ENCODE results near the gene ARFGAP1.

DNA sequence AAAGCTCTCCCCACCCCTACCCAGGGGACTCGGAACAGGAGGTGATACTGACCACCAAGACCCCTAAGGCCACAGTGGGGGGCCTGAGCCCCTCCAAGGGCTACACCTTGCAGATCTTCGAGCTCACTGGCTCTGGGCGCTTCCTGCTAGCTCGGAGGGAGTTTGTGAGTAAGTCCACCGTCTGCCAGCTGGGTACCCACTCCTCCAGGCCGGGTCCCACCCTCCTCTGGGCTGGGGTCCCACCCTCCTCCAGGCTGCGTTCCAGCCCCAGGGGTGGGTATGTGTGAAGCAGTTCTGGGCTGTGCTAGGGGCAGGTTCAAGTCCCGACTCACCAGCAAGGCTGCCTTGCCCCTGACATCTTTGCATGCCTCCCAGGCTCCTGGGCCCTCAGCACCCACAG, 32.8 kb downstream of the ARFGAP1 start:
- TF ChIP-seq POLR2A (IDR thresholded peaks at IDR 0.05; ENCODE audit: low read depth, low read length) (no peak), POLR2AphosphoS5 (IDR thresholded peaks at IDR 0.05; ENCODE audit: low read depth, low read length) (no peak), TAF1 (IDR thresholded peaks at IDR 0.05; ENCODE audit: low read depth, low read length) (no peak)

Measured in GM12891 (cell line).